GM03348 (cell line): ENCODE data around the gene HOXC5.
"Not testable (repeated sequence)": the region's sequence is repeated elsewhere in the genome, so short reads cannot be mapped to it uniquely, and the experiment has no call there.

Experiments
- DNase-seq: peaks from one replicate; pipeline ENCODE4 v3.0.0; 2012; ENCODE audit warnings: low spot score

HOXC5 gene

GRCh38 chr12:54033980-54034784 is 1.3 kb downstream of the HOXC5 start:
- peak; percentile 77 for DNase-seq

- no peak for DNase-seq
Measured at GRCh38 chr12:54034785-54035310, 2.0 kb downstream of the HOXC5 start.

- DNase-seq, result no peak
Measured at GRCh38 chr12:54035568-54036264, 2.9 kb downstream of the HOXC5 start.

- DNase-seq, result peak; percentile 83
Measured at GRCh38 chr12:54036620-54037359, 3.9 kb downstream of the HOXC5 start.

GRCh38 chr12:54037360-54038283 is 4.8 kb downstream of the HOXC5 start:
- DNase-seq, result no peak

- DNase-seq, result no peak
Measured at GRCh38 chr12:54038284-54038870, 5.5 kb downstream of the HOXC5 start.

- no peak for DNase-seq
Measured at GRCh38 chr12:54038871-54039414, 6.1 kb downstream of the HOXC5 start.

GRCh38 chr12:54039417-54040147 is 6.7 kb downstream of the HOXC5 start:
- DNase-seq, result peak; percentile 66

GRCh38 chr12:54040148-54040494 is 7.3 kb downstream of the HOXC5 start:
- DNase-seq, result peak; percentile 78

- DNase-seq, result no peak
Measured at GRCh38 chr12:54040648-54041047, 7.8 kb downstream of the HOXC5 start.

- no peak for DNase-seq
Measured at GRCh38 chr12:54041097-54041690, 8.3 kb downstream of the HOXC5 start.

- DNase-seq, result not testable (repeated sequence)
Measured at GRCh38 chr12:54042033-54042432, 9.2 kb downstream of the HOXC5 start.

GRCh38 chr12:54042970-54043853 is 10.4 kb downstream of the HOXC5 start:
- no peak for DNase-seq

GRCh38 chr12:54044425-54045103 is 11.7 kb downstream of the HOXC5 start:
- no peak for DNase-seq

- no peak for DNase-seq
Measured at GRCh38 chr12:54045401-54045800, 12.6 kb downstream of the HOXC5 start.

GRCh38 chr12:54045868-54046521 is 13.1 kb downstream of the HOXC5 start:
- DNase-seq, result no peak

GRCh38 chr12:54046809-54047159 is 13.9 kb downstream of the HOXC5 start:
- no peak for DNase-seq
